IMR-90 (cell line): ENCODE measurements around the gene ARPIN. TPM values are rescaled to one million over a fixed set of nuclear protein-coding genes. Genes with fewer than 3 reads are reported as not detected.
A peak's percentile ranks its signal among the peaks of the same experiment; 100 is the strongest.

Experiments used
- ATAC-seq: fragments of 200-7000 bp; cut with Tn5 transposase; 2 replicates; pipeline ENCODE4 v1.9.1; 2020; ENCODE audit warnings: low read depth, mild to moderate bottlenecking, moderate library complexity
- BruUV-seq: library from RNA; stranded (reverse); fragments of 400-500 nt; replicated peaks from 2 replicates; lab custom pipeline; 2021; lab: Mats Ljungman, UMichigan
- CTCF ChIA-PET: fragments of 300-600 bp; formaldehyde crosslinking; extraction: SDS; loops from one replicate; lab custom pipeline; 2021; ENCODE audit warnings: antibody characterized with exemption; lab: Yijun Ruan, JAX
- POLR2A ChIA-PET: fragments of 300-600 bp; sonication (Branson Sonifier 250); formaldehyde crosslinking; loops from one replicate; lab custom pipeline; 2022; ENCODE audit warnings: antibody characterized with exemption; ENCODE audit not compliant: unreplicated experiment; lab: Charles Lee
- DNase-seq: peaks from one replicate; pipeline ENCODE4 v3.0.0; 2013
- H2AFZ ChIP-seq: replicated peaks from 2 replicates; pipeline ENCODE3; 2013; ENCODE audit warnings: low read length, mild to moderate bottlenecking; ENCODE audit not compliant: poor library complexity
- H2AK5ac ChIP-seq: 2 replicates; pipeline ENCODE4 v1.6.1; 2013; ENCODE audit warnings: low read depth, low read length, inconsistent platforms
- H2AK9ac ChIP-seq: replicated peaks from 2 replicates; pipeline ENCODE3; 2013; ENCODE audit warnings: mild to moderate bottlenecking, low read depth, low read length, moderate library complexity; ENCODE audit not compliant: poor library complexity
- H2BK120ac ChIP-seq: 2 replicates; pipeline ENCODE4 v1.6.1; 2013; ENCODE audit warnings: low read depth, low read length, inconsistent platforms
- H2BK15ac ChIP-seq: 3 replicates; pipeline ENCODE4 v1.6.1; 2013; ENCODE audit warnings: low read depth, low read length, inconsistent platforms
- H2BK20ac ChIP-seq: 2 replicates; pipeline ENCODE4 v1.6.1; 2013; ENCODE audit warnings: low read depth, mild to moderate bottlenecking, inconsistent platforms, low read length, moderate library complexity
- H2BK5ac ChIP-seq: 2 replicates; pipeline ENCODE4 v1.6.1; 2013; ENCODE audit warnings: mild to moderate bottlenecking, low read depth, low read length, inconsistent platforms; ENCODE audit not compliant: poor library complexity, severe bottlenecking
- H3K14ac ChIP-seq: replicated peaks from 2 replicates; pipeline ENCODE4 v1.6.1; 2013; ENCODE audit warnings: low read depth, low read length, inconsistent platforms
- H3K18ac ChIP-seq: 2 replicates; pipeline ENCODE4 v1.6.1; 2013; ENCODE audit warnings: low read depth, low read length, control low read depth
- H3K23ac ChIP-seq: 2 replicates; pipeline ENCODE4 v1.6.1; 2013; ENCODE audit warnings: low read depth, low read length, inconsistent platforms
- H3K27ac ChIP-seq: 2 replicates; pipeline ENCODE4 v1.5.1; 2013; ENCODE audit warnings: mild to moderate bottlenecking, control low read depth, low read length; ENCODE audit not compliant: insufficient read depth
- H3K27me3 ChIP-seq: 2 replicates; pipeline ENCODE4 v1.6.1; 2013; ENCODE audit warnings: low read length; ENCODE audit not compliant: control insufficient read depth, insufficient read depth
- H3K36me3 ChIP-seq: 2 replicates; pipeline ENCODE4 v1.6.1; 2013; ENCODE audit warnings: low read length, mixed read lengths; ENCODE audit not compliant: control insufficient read depth, insufficient read depth
- H3K4ac ChIP-seq: 2 replicates; pipeline ENCODE4 v1.6.1; 2013; ENCODE audit warnings: low read depth, low read length, inconsistent platforms
- H3K4me1 ChIP-seq: 2 replicates; pipeline ENCODE4 v1.6.1; 2013; ENCODE audit warnings: low read length, mixed read lengths; ENCODE audit not compliant: control insufficient read depth, insufficient read depth
- H3K4me2 ChIP-seq: 2 replicates; pipeline ENCODE4 v1.6.1; 2013; ENCODE audit warnings: low read depth, mild to moderate bottlenecking, control low read depth, low read length, moderate library complexity
- H3K4me3 ChIP-seq: 2 replicates; pipeline ENCODE4 v1.5.1; 2013; ENCODE audit warnings: low read depth, mild to moderate bottlenecking, control low read depth, low read length, moderate library complexity; ENCODE audit not compliant: insufficient read depth
- H3K56ac ChIP-seq: 2 replicates; pipeline ENCODE4 v1.6.1; 2013; ENCODE audit warnings: low read length, inconsistent platforms; ENCODE audit not compliant: insufficient read depth; ENCODE audit errors: extremely low read depth
- H3K79me1 ChIP-seq, 2 experiments: 2 replicates each; pipeline ENCODE4 v1.6.1; 2013; ENCODE audit warnings: low read length in 2 of 2, inconsistent platforms in 1 of 2, low read depth in 1 of 2
- H3K9ac ChIP-seq: 2 replicates; pipeline ENCODE4 v1.6.1; 2013; ENCODE audit warnings: low read depth, low read length, control low read depth
- H3K9me1 ChIP-seq: 2 replicates; pipeline ENCODE4 v1.6.1; 2013; ENCODE audit warnings: low read length, inconsistent platforms; ENCODE audit not compliant: insufficient read depth
- H3K9me3 ChIP-seq: 2 replicates; pipeline ENCODE4 v1.6.1; 2013; ENCODE audit warnings: low read length; ENCODE audit not compliant: control insufficient read depth, insufficient read depth
- H4K20me1 ChIP-seq: 2 replicates; pipeline ENCODE4 v1.6.1; 2013; ENCODE audit warnings: low read length, inconsistent platforms; ENCODE audit not compliant: insufficient read depth
- H4K5ac ChIP-seq: 2 replicates; pipeline ENCODE4 v1.6.1; 2013; ENCODE audit warnings: mild to moderate bottlenecking, low read depth, low read length, control low read depth
- H4K8ac ChIP-seq, 2 experiments: 2 replicates each; pipeline ENCODE4 v1.6.1; 2013; ENCODE audit warnings: low read depth in 2 of 2, low read length in 2 of 2, control low read depth in 1 of 2, inconsistent platforms in 1 of 2
- H4K91ac ChIP-seq: 2 replicates; pipeline ENCODE4 v1.6.1; 2013; ENCODE audit warnings: low read depth, low read length, inconsistent platforms; ENCODE audit not compliant: insufficient read depth
- BHLHE40 ChIP-seq: fragments of 150-350 bp; IDR thresholded peaks from 2 replicates; pipeline ENCODE4 v1.6.1; 2016; ENCODE audit warnings: mild to moderate bottlenecking, low read depth, low read length
- FOS ChIP-seq: fragments of 150-350 bp; IDR thresholded peaks from 2 replicates; pipeline ENCODE4 v1.6.1; 2016; ENCODE audit warnings: low read depth, low read length
- MAFK ChIP-seq: IDR thresholded peaks from 2 replicates; pipeline ENCODE4 v1.6.1; 2012; ENCODE audit warnings: low read depth, low read length, improper control_type of control experiment
- MAZ ChIP-seq: IDR thresholded peaks from 2 replicates; pipeline ENCODE4 v1.6.1; 2012; ENCODE audit warnings: low read depth, mild to moderate bottlenecking, low read length, improper control_type of control experiment, moderate library complexity, borderline replicate concordance
- NFE2L2 ChIP-seq: fragments of 150-350 bp; IDR thresholded peaks from 2 replicates; pipeline ENCODE4 v1.6.1; 2016; ENCODE audit warnings: low read depth, mild to moderate bottlenecking, low read length
- POLR2A ChIP-seq: IDR thresholded peaks from 2 replicates; pipeline ENCODE4 v1.6.1; 2012; ENCODE audit warnings: mild to moderate bottlenecking, low read depth, low read length
- USF2 ChIP-seq: fragments of 150-350 bp; IDR thresholded peaks from 2 replicates; pipeline ENCODE4 v1.6.1; 2017; ENCODE audit warnings: mild to moderate bottlenecking, antibody characterized with exemption, low read length, low read depth
- WGBS, 2 experiments: methylation state at CpG; one replicate each; pipeline versions ENCODE4 v1.1.5 to v1.1.7; 2013; ENCODE audit warnings: missing lambda C conversion rate in 2 of 2; ENCODE audit not compliant: insufficient read length in 1 of 2; ENCODE audit errors: extremely low coverage in 2 of 2; 5-methylcytosine and 5-hydroxymethylcytosine counted together
- dilution Hi-C: fragments of 300-500 bp; cut with HindIII; formaldehyde crosslinking; loops from one replicate; pipeline ENCODE4 v1.14.3; 2018; ENCODE audit warnings: low sequenced_read_pairs; ENCODE audit not compliant: unreplicated experiment
- in situ Hi-C: fragments of 300-500 bp; cut with MboI; formaldehyde crosslinking; loops from 3 replicates; pipeline ENCODE4 v1.14.3; 2019; ENCODE audit warnings: low sequenced_read_pairs, inconsistent platforms, mixed read lengths
- intact Hi-C: fragments of 100-400 bp; cut with micrococcal nuclease; formaldehyde crosslinking; loops from 2 replicates; pipeline ENCODE4 v1.10.0; 2022
- polyA plus RNA-seq, 3 experiments: library from polyadenylated mRNA; depleted of rRNA; stranded (reverse); fragments of >200 nt; gene quantifications; 2 replicates each; pipeline ENCODE4 v1.2.3, GENCODE V29; 2012; ENCODE audit warnings: low replicate concordance in 1 of 3
- total RNA-seq: library from RNA; depleted of rRNA; stranded (reverse); fragments of >200 nt; gene quantifications from 2 replicates; pipeline ENCODE4 v1.2.3, GENCODE V29; 2012

The ARPIN gene
- total and polyA plus RNA-seq, 2 of the 4 experiments (the other 2 are of a cell fraction): 3.9 to 8.8 TPM

- no peak for TF ChIP-seq MAFK
- TF ChIP-seq POLR2A: 0 out of 2 replicates have a peak, but pooled peaks have one; percentile 24
These were observed 37.7 kb downstream of the ARPIN start (continued) for GRCh38 chr15:89874926-89875564.

DNA sequence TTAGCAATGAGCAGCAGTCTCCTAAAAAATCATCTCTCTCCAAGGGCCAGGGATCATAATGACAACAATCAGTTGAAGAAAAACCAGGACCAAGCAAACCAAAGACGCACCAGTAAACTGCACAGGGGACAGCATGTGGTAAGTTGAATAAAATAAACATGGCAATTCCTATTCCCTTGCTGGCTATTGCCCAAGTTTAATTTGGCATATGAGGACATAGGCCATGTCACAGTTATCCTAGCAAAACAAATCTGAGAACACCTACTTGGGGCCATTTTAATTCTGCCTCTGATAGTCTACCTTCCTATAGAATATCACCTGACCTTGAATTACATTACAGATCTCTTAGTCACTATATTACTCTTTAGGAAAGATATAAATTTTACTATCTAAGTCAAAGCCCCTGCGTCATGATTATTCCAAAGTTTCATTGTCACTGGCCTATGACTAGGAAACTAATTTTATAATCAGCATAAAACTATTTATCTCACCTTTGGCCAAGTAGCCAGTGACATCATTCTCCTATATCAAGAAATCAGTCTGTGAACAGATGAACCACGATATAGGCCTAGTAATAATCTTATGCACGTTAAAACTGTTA, 42.0 kb downstream of the ARPIN start:
- Histone ChIP-seq H3K9me1 (0 out of 2 replicates have a peak, but pooled peaks cover 3% of the 10 kb centered on the region), H2BK15ac (no peak overlapping the region), H2AFZ (no peak overlapping the region), H4K20me1 (no peaks in the 10 kb centered on the region), H3K9ac (no peak overlapping the region), H3K36me3 (peaks cover 6% of the 10 kb centered on the region), H2BK120ac (no peak overlapping the region), H3K14ac (no peak overlapping the region), H2BK5ac (no peak overlapping the region), H4K8ac (no peak overlapping the region), H2AK9ac (no peak overlapping the region), H3K27me3 (no peaks in the 10 kb centered on the region), H3K27ac (no peak overlapping the region), H3K9me3 (no peaks in the 10 kb centered on the region), H3K79me1 (peaks cover 0 to 11% of the 10 kb centered on the region in 2 experiments; a peak in 1 of 4 replicates), H3K4me1 (no peaks in the 10 kb centered on the region), H4K91ac (no peak overlapping the region), H3K4me3 (no peak overlapping the region), H2BK20ac (no peak overlapping the region), H3K18ac (no peak overlapping the region), H3K4me2 (no peak overlapping the region), H3K4ac (no peak overlapping the region), H4K5ac (no peak overlapping the region), H3K56ac (no peak overlapping the region), H2AK5ac (no peak overlapping the region), H3K23ac (no peak overlapping the region)
- POLR2A ChIA-PET: no interaction called here
- ATAC-seq: no peak
- no peak for DNase-seq
- in situ Hi-C loops: no loop called here
- WGBS, 2 experiments: no CpG with 5 or more reads among the region's 4 CpGs
- dilution Hi-C loops: loop anchor here (25.0 kb wide), 1 partner anchor 108 kb away; the partner anchor contains the start of gene MESP1
- intact Hi-C loops: no loop called here
- no TSS peak for BruUV-seq
- CTCF ChIA-PET: no interaction called here
- TF ChIP-seq BHLHE40 (no peak), NFE2L2 (no peak), FOS (no peak), MAFK (no peak), USF2 (no peak), MAZ (no peak)
